Activated B cell treated with CpG ODN at 0.5 μM for 24 hours (primary cell): ENCODE measurements around the gene C19orf67. TPM values are rescaled to one million over a fixed set of nuclear protein-coding genes. Genes with fewer than 3 reads are reported as not detected.

Source experiments
- ATAC-seq: fragments of 200-7000 bp; cut with Tn5 transposase; one replicate; pipeline ENCODE4 v1.10.0; 2021; ENCODE audit warnings: low read depth, mild to moderate bottlenecking, moderate library complexity
- CTCF ChIA-PET: fragments of 350-600 bp; sonication (Branson Sonifier 250); formaldehyde crosslinking; loops from one replicate; lab custom pipeline; 2021; ENCODE audit warnings: antibody characterized with exemption; lab: Charles Lee
- POLR2A ChIA-PET: fragments of 350-600 bp; sonication (Branson Sonifier 250); formaldehyde crosslinking; loops from one replicate; lab custom pipeline; 2021; ENCODE audit warnings: antibody characterized with exemption; lab: Charles Lee
- DNase-seq: peaks from one replicate; pipeline ENCODE4 v3.0.0; 2022
- H3K27ac Mint-ChIP-seq: one replicate; pipeline ENCODE4 v1.8.0; 2020; ENCODE audit warnings: mixed read lengths
- H3K27me3 Mint-ChIP-seq: one replicate; pipeline ENCODE4 v1.8.0; 2021; ENCODE audit warnings: mixed read lengths
- H3K36me3 Mint-ChIP-seq: one replicate; pipeline ENCODE4 v1.8.0; 2021; ENCODE audit warnings: low read depth, mixed read lengths
- H3K4me1 Mint-ChIP-seq: one replicate; pipeline ENCODE4 v1.8.0; 2021; ENCODE audit warnings: mixed read lengths
- H3K4me3 Mint-ChIP-seq: one replicate; pipeline ENCODE4 v1.8.0; 2020; ENCODE audit warnings: mild to moderate bottlenecking, mixed read lengths
- H3K9me3 Mint-ChIP-seq: one replicate; pipeline ENCODE4 v1.8.0; 2020; ENCODE audit warnings: mixed read lengths
- CTCF ChIP-seq: fragments of 200-600 bp; IDR thresholded peaks from one replicate; pipeline ENCODE4 v1.8.0; 2022; ENCODE audit warnings: antibody characterized with exemption, mild to moderate bottlenecking
- intact Hi-C: fragments of 100-400 bp; cut with micrococcal nuclease; formaldehyde crosslinking; loops from one replicate; pipeline ENCODE4 v1.15.1; 2024
- total RNA-seq: library from RNA; stranded (reverse); gene quantifications from 2 replicates; pipeline ENCODE4 v1.2.3, GENCODE V29; 2022

Gene C19orf67
- total RNA-seq, 1 donor from 2014 or later, result not detected

GRCh38 chr19:14114854-14115253, 29.3 kb upstream of the C19orf67 start:
- Mint-ChIP-seq H3K36me3 (peaks cover 1% of the 10 kb centered on the region), H3K9me3 (no peaks in the 10 kb centered on the region), H3K27me3 (no peaks in the 10 kb centered on the region), H3K4me1 (peaks cover 42% of the 10 kb centered on the region), H3K27ac (peak overlapping the region; percentile 46), H3K4me3 (peak overlapping the region; percentile 55)
- CTCF ChIA-PET, result interaction anchor here (1.1 to 1.9 kb wide), 4 partner anchors 9 to 56 kb away, joined by 3 to 9 read pairs (median 6); no protein-coding TSS in a partner anchor
- no peak for ATAC-seq
- TF ChIP-seq CTCF, result no peak
- POLR2A ChIA-PET, result interaction anchor here (0.8 kb wide), 1 partner anchor 22 kb away, joined by 3 read pairs; the partner anchor contains the start of gene ASF1B
- peak; percentile 48 for DNase-seq
- intact Hi-C loops, result loop anchor here (1.0 to 10.0 kb wide), 3 partner anchors 42 to 320 kb away; partner anchors contain the start of genes MISP3 and ZSWIM4

GRCh38 chr19:14114439-14114838, 28.9 kb upstream of the C19orf67 start:
- no peak overlapping the region for H3K27ac Mint-ChIP-seq
- ATAC-seq (no peak), DNase-seq (no peak)
- TF ChIP-seq CTCF, result no peak
- H3K4me3 Mint-ChIP-seq, result no peak overlapping the region
- ChIA-PET CTCF (interaction anchor here (1.0 to 1.9 kb wide), 5 partner anchors 8 to 55 kb away, joined by 3 to 9 read pairs (median 5); no protein-coding TSS in a partner anchor), POLR2A (interaction anchor here (0.8 kb wide), 1 partner anchor 22 kb away, joined by 3 read pairs; the partner anchor contains the start of gene ASF1B)
- H3K9me3 Mint-ChIP-seq, result no peaks in the 10 kb centered on the region
- H3K4me1 Mint-ChIP-seq, result peaks cover 42% of the 10 kb centered on the region
- no peaks in the 10 kb centered on the region for H3K27me3 Mint-ChIP-seq
- intact Hi-C loops, result loop anchor here (2.0 to 10.0 kb wide), 2 partner anchors 42 to 320 kb away; partner anchors contain the start of genes MISP3 and ZSWIM4
- peaks cover 1% of the 10 kb centered on the region for H3K36me3 Mint-ChIP-seq

DNA sequence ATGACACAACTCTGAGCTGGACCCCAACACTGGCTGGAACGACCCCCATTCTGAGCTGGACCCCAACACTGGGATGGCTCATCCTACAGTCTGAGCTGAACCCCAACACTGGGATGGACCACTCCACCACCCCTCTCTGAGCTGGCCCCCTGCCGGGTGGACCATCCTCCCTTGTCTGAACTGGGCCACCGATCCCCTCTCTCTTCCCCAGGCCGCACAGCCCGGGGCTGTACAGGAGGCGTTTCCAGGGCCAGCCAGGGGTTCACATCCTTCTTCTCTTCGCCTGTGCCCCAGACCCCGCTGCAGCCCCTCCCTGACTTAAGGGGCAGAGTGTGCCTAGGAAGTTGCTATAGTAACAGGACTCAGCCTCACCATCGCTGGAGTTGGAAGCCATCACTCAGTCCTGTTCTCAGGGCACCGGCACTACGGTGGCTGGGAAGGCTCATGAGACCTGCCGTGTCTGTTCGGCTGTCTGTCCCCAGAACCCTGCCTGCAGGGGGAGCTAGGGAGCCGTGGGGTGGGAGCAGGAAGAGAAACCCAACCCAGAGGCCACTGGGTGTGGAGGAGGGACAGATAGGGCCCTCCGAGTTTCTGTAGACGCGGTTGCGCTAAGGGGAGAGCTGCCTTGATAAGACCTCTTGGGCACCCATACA, 28.3 kb upstream of the C19orf67 start:
- CTCF ChIA-PET, result interaction anchor here (1.0 to 1.9 kb wide), 4 partner anchors 24 to 55 kb away, joined by 3 to 9 read pairs (median 6); no protein-coding TSS in a partner anchor
- Mint-ChIP-seq H3K27me3 (no peaks in the 10 kb centered on the region), H3K4me1 (peaks cover 39% of the 10 kb centered on the region), H3K9me3 (no peaks in the 10 kb centered on the region), H3K4me3 (no peak overlapping the region), H3K27ac (no peak overlapping the region), H3K36me3 (peaks cover 1% of the 10 kb centered on the region)
- intact Hi-C loops, result loop anchor here (2.0 to 10.0 kb wide), 2 partner anchors 41 to 319 kb away; partner anchors contain the start of genes MISP3 and ZSWIM4
- POLR2A ChIA-PET, result interaction anchor here (0.6 kb wide), 1 partner anchor 372 kb away, joined by 7 read pairs; no protein-coding TSS in a partner anchor
- DNase-seq (no peak), ATAC-seq (no peak)
- no peak for TF ChIP-seq CTCF

DNA sequence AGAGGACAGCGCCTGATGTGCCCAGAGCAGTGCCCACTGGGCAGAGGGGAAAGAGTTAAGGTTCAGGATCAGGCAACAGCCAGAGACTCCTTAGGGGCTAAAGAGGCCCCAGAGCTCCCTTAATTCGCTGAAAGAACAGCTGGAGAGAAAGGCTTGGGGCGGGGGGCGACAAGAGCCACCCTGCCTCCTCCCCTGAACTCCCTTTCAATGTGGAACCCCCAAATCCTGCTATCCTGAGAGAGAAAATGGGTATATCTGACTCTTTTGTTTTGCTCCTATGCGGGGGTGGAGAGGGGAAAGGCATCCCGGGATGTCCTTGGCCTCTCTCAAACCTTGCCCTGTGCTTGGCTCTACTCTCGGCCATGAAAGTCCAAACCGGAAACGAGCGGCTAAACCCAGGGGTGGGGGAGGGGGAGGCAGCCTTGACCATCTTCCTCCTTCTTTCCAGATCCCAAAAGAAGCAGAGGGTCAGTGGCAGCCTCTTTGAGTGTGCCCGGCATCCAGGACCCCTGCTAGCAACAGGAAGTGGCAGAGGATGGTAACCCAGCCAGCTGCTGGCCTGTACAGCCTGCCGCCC, 27.3 kb upstream of the C19orf67 start:
- no peak for TF ChIP-seq CTCF
- H3K27me3 Mint-ChIP-seq, result no peaks in the 10 kb centered on the region
- intact Hi-C loops, result loop anchor here (10.0 kb wide), 1 partner anchor 318 kb away; the partner anchor contains the start of gene ZSWIM4
- CTCF ChIA-PET, result no interaction called here
- POLR2A ChIA-PET, result interaction anchor here (0.6 kb wide), 2 partner anchors 16 to 373 kb away, joined by 7 read pairs; no protein-coding TSS in a partner anchor
- no peak overlapping the region for H3K4me3 Mint-ChIP-seq
- H3K4me1 Mint-ChIP-seq, result peaks cover 33% of the 10 kb centered on the region
- peaks cover 3% of the 10 kb centered on the region for H3K36me3 Mint-ChIP-seq
- DNase-seq, result no peak
- H3K27ac Mint-ChIP-seq, result no peak overlapping the region
- no peak for ATAC-seq
- H3K9me3 Mint-ChIP-seq, result no peaks in the 10 kb centered on the region
